ENCODE results near the gene ITGBL1.

ITGBL1 gene

GRCh38 chr13:101424381-101425155, 27.9 kb upstream of the ITGBL1 start:
- TF ChIP-seq, protein P1, sequence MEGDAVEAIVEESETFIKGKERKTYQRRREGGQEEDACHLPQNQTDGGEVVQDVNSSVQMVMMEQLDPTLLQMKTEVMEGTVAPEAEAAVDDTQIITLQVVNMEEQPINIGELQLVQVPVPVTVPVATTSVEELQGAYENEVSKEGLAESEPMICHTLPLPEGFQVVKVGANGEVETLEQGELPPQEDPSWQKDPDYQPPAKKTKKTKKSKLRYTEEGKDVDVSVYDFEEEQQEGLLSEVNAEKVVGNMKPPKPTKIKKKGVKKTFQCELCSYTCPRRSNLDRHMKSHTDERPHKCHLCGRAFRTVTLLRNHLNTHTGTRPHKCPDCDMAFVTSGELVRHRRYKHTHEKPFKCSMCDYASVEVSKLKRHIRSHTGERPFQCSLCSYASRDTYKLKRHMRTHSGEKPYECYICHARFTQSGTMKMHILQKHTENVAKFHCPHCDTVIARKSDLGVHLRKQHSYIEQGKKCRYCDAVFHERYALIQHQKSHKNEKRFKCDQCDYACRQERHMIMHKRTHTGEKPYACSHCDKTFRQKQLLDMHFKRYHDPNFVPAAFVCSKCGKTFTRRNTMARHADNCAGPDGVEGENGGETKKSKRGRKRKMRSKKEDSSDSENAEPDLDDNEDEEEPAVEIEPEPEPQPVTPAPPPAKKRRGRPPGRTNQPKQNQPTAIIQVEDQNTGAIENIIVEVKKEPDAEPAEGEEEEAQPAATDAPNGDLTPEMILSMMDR (IDR thresholded peaks at IDR 0.05; ENCODE audit: low read depth, low read length): no peak
- Histone ChIP-seq H3K27ac (no peak overlapping the region), H3K9me3 (ENCODE audit: severe bottlenecking) (no peaks in the 10 kb centered on the region), H3K36me3 (no peaks in the 10 kb centered on the region), H3K27me3 (ENCODE audit: insufficient read depth, low read depth, severe bottlenecking) (no peaks in the 10 kb centered on the region), H3K4me3 (ENCODE audit: low read depth, low read length) (no peak overlapping the region)
- DNase-seq: no peak

GRCh38 chr13:101425156-101425471, 27.4 kb upstream of the ITGBL1 start:
- Histone ChIP-seq H3K27ac (no peak overlapping the region), H3K4me3 (ENCODE audit: low read depth, low read length) (no peak overlapping the region)

GRCh38 chr13:101425623-101426022, 26.9 kb upstream of the ITGBL1 start:
- Histone ChIP-seq H3K4me3 (ENCODE audit: low read depth, low read length) (no peak overlapping the region), H3K9me3 (ENCODE audit: severe bottlenecking) (no peaks in the 10 kb centered on the region), H3K36me3 (no peaks in the 10 kb centered on the region), H3K27ac (no peak overlapping the region), H3K27me3 (ENCODE audit: insufficient read depth, low read depth, severe bottlenecking) (no peaks in the 10 kb centered on the region)
- TF ChIP-seq, protein P1 (IDR thresholded peaks at IDR 0.05; ENCODE audit: low read depth, low read length): no peak
- DNase-seq: no peak

More at GRCh38 chr13:101425156-101425471, 27.4 kb upstream of the ITGBL1 start:
- Histone ChIP-seq H3K27me3 (ENCODE audit: insufficient read depth, low read depth, severe bottlenecking) (no peaks in the 10 kb centered on the region), H3K9me3 (ENCODE audit: severe bottlenecking) (no peaks in the 10 kb centered on the region), H3K36me3 (no peaks in the 10 kb centered on the region)
- TF ChIP-seq, protein P1 (IDR thresholded peaks at IDR 0.05; ENCODE audit: low read depth, low read length): no peak
- no peak for DNase-seq

DNA sequence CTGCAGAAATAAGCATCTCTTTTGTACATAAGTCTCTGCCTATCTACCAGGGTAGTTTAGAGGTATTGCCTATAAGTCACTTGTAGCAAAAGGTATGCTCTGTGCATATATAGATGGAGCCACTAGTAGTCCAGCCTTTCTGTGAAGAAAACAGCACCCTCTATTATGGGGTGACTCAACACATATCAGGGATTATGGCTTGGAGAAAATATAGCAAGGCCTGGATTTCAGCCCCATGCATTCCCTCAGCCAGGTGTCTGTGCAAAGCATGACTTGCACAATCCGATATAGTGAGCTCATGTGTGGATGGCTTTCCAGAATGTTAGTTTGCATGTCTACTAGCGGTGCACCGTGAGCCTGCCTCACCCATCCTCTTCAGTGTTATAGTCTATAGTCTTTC, 22.7 kb upstream of the ITGBL1 start:
- H3K9me3 ChIP-seq (ENCODE audit: severe bottlenecking): no peaks in the 10 kb centered on the region
- no peak overlapping the region for H3K4me3 ChIP-seq (ENCODE audit: low read depth, low read length)
- TF ChIP-seq, protein P1 (IDR thresholded peaks at IDR 0.05; ENCODE audit: low read depth, low read length): no peak
- H3K36me3 ChIP-seq: no peaks in the 10 kb centered on the region
- H3K27me3 ChIP-seq (ENCODE audit: insufficient read depth, low read depth, severe bottlenecking): no peaks in the 10 kb centered on the region
- DNase-seq: no peak
- H3K27ac ChIP-seq: no peak overlapping the region

DNA sequence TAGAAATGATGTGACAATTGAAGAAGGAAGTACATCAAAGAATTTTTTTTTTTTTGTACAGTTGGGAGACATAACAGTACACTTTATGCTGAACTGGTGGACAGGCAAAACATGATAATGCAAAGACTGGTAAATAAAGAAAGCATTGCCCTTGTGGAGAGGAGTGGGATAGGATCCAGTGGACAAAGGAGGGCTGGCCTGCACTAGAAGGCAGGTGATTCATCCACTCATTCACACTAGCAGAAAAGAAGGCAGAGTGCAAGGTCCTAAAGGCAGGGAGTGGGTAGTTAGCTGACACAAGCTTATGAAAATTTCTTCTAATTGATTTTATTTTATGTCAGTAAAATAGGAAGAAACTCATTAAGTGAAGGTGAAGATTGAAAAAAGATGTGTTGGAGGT, 18.6 kb upstream of the ITGBL1 start:
- TF ChIP-seq, protein P1 (IDR thresholded peaks at IDR 0.05; ENCODE audit: low read depth, low read length): no peak
- H3K36me3 ChIP-seq: no peaks in the 10 kb centered on the region
- no peak overlapping the region for H3K4me3 ChIP-seq (ENCODE audit: low read depth, low read length)
- H3K27ac ChIP-seq: no peak overlapping the region
- H3K27me3 ChIP-seq (ENCODE audit: insufficient read depth, low read depth, severe bottlenecking): no peaks in the 10 kb centered on the region
- DNase-seq: no peak
- no peaks in the 10 kb centered on the region for H3K9me3 ChIP-seq (ENCODE audit: severe bottlenecking)

GRCh38 chr13:101434486-101434885, 18.0 kb upstream of the ITGBL1 start:
- Histone ChIP-seq H3K4me3 (ENCODE audit: low read depth, low read length) (no peak overlapping the region), H3K27me3 (ENCODE audit: insufficient read depth, low read depth, severe bottlenecking) (no peaks in the 10 kb centered on the region), H3K36me3 (no peaks in the 10 kb centered on the region), H3K27ac (no peak overlapping the region), H3K9me3 (ENCODE audit: severe bottlenecking) (no peaks in the 10 kb centered on the region)
- TF ChIP-seq, protein P1 (IDR thresholded peaks at IDR 0.05; ENCODE audit: low read depth, low read length): no peak
- DNase-seq: no peak

All from WERI-Rb-1 (cell line).